Ishikawa (cell line): ENCODE measurements around the gene SLC5A2.

Experiments
- CEBPB ChIP-seq: IDR thresholded peaks from 2 replicates; pipeline ENCODE4 v1.6.1; 2012
- EP300 ChIP-seq: IDR thresholded peaks from 2 replicates; pipeline ENCODE4 v1.6.1; 2012; ENCODE audit warnings: borderline replicate concordance
- MAX ChIP-seq: IDR thresholded peaks from 2 replicates; pipeline ENCODE4 v1.6.1; 2012
- RAD21 ChIP-seq: IDR thresholded peaks from 2 replicates; pipeline ENCODE4 v1.6.1; 2012; ENCODE audit warnings: low read depth
- TAF1 ChIP-seq: IDR thresholded peaks from 2 replicates; pipeline ENCODE4 v1.6.1; 2012; ENCODE audit warnings: low read depth, mild to moderate bottlenecking
- USF1 ChIP-seq: IDR thresholded peaks from 2 replicates; pipeline ENCODE4 v1.6.1; 2012
- YY1 ChIP-seq: IDR thresholded peaks from 2 replicates; pipeline ENCODE4 v1.6.1; 2012; ENCODE audit warnings: low read depth
- ZBTB7A ChIP-seq: IDR thresholded peaks from 2 replicates; pipeline ENCODE4 v1.6.1; 2012; ENCODE audit warnings: low read depth

DNA sequence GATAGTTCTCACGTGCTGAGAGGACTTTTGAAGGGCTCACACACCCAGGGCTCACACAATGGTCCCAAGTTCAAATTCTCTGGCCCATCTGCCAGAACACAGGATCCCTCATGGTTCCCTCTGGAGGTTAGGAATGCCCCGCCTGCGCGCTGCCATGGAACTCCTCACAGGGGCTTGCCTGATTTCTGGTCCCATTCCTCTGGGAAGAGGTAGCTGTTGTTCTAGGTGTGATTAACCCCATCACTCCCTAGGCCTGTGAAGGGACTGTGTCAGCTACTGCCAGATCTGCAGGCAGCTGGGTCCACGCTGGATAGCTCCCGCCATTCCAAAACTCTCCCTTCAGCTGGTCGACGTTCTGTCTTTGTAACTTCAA lies 25.9 kb upstream of the SLC5A2 start:
- TF ChIP-seq MAX (no peak), EP300 (no peak), CEBPB (no peak), USF1 (no peak), TAF1 (no peak), ZBTB7A (no peak), RAD21 (no peak), YY1 (no peak)
